Stomach smooth muscle (tissue), 2 donors: ENCODE results near the gene ANKRD22.

ENCODE experiments used
- H3K27ac ChIP-seq: one replicate; pipeline ENCODE4 v1.7.0; 2013; ENCODE audit warnings: mild to moderate bottlenecking, low read length, inconsistent platforms
- H3K27me3 ChIP-seq, 2 donors: one replicate each; pipeline ENCODE4 v1.7.0; 2013; ENCODE audit warnings: low read length in 2 of 2; ENCODE audit not compliant: insufficient read depth in 2 of 2, control insufficient read depth in 1 of 2
- H3K36me3 ChIP-seq, 2 donors: one replicate each; pipeline ENCODE4 v1.7.0; 2013; ENCODE audit warnings: low read length in 2 of 2; ENCODE audit not compliant: control insufficient read depth in 2 of 2, insufficient read depth in 2 of 2
- H3K4me1 ChIP-seq: one replicate; pipeline ENCODE4 v1.7.0; 2013; ENCODE audit warnings: low read length; ENCODE audit not compliant: control insufficient read depth, insufficient read depth
- H3K4me3 ChIP-seq, 2 donors: one replicate each; pipeline ENCODE4 v1.7.0; 2013; ENCODE audit warnings: low read length in 2 of 2
- H3K9ac ChIP-seq, 2 donors: one replicate each; pipeline ENCODE4 v1.7.0; 2013; ENCODE audit warnings: low read length in 2 of 2, mild to moderate bottlenecking in 1 of 2
- H3K9me3 ChIP-seq, 2 donors: one replicate each; pipeline ENCODE4 v1.7.0; 2013; ENCODE audit warnings: low read length in 2 of 2; ENCODE audit not compliant: control insufficient read depth in 2 of 2
- donor health status: healthy.
- donor health status: Pancreatic carcinoma.

ANKRD22 gene

DNA sequence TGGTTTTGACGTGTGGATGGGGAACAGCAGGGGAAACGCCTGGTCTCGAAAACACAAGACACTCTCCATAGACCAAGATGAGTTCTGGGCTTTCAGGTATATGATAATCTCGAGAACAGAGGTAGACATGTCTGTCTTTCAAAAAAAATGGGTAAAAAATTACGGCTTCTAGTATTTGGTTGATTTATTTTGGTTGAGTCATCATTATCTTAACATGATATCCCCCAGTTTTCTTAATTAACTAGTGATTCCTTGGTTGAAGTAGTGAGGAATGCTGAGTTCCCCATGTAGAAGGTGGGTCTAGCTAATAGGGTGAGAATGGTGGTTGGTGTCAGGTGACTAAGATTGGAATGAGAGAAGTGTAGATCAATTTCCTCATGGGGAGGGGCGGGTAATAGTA is 38.4 kb downstream of the ANKRD22 start:
- Histone ChIP-seq H3K9me3 (no peaks in the 10 kb centered on the region), H3K4me1 (no peaks in the 10 kb centered on the region), H3K9ac (no peak overlapping the region), H3K36me3 (no peaks in the 10 kb centered on the region), H3K4me3 (no peak overlapping the region), H3K27ac (no peak overlapping the region), H3K27me3 (peaks cover 3 to 6% of the 10 kb centered on the region in 2 donors)

DNA sequence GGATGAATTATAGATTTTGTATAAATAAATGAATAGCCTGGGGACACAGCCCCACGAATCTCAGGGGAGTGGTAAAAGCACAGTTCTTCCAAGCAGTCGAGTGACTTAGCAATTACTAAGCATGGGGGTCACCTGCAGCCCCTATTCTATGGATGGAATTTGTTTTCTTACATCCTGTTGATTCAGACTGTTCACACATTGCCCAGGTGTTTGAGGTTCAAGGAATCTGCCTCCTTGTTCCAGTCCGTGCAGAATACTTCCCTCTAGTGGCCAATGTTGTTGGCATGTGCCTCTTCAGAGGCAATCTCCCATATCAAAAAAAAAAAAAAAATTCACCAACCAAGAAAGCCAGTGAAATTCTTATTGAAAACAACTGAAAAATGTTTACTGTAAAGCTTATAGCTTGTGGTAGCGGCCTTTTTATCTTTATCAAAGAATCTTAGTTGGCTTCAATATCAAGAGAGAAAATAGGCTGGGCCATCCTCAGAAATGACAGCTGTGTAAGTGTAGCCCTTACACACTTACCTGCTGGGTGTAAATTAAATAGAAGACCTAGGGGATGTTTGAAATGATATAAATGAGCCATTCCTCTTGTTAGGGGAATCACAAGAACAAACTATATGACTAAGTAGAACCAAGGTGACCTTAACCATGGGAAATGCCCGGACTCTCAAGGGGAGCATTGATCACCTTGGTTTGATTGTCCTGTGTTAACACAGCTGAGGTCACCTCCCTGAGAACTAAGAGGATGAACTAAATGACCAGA is 41.3 kb downstream of the ANKRD22 start:
- Histone ChIP-seq H3K36me3 (no peaks in the 10 kb centered on the region), H3K9me3 (no peaks in the 10 kb centered on the region), H3K4me3 (no peak overlapping the region), H3K4me1 (no peaks in the 10 kb centered on the region), H3K27ac (no peak overlapping the region), H3K9ac (no peak overlapping the region), H3K27me3 (peaks cover 4 to 6% of the 10 kb centered on the region in 2 donors)

- H3K4me1 ChIP-seq: no peaks in the 10 kb centered on the region
- H3K27ac ChIP-seq: no peak overlapping the region
- H3K9me3 ChIP-seq: no peaks in the 10 kb centered on the region
- no peak overlapping the region for H3K9ac ChIP-seq
- no peaks in the 10 kb centered on the region for H3K36me3 ChIP-seq
- no peak overlapping the region for H3K4me3 ChIP-seq
- H3K27me3 ChIP-seq: peaks cover 4 to 6% of the 10 kb centered on the region in 2 donors
Measured at GRCh38 chr10:88809621-88810020, 42.0 kb downstream of the ANKRD22 start.

- Histone ChIP-seq H3K27me3 (peaks cover 3 to 4% of the 10 kb centered on the region in 2 donors), H3K36me3 (no peaks in the 10 kb centered on the region), H3K27ac (no peak overlapping the region), H3K9ac (no peak overlapping the region), H3K9me3 (no peaks in the 10 kb centered on the region), H3K4me1 (no peaks in the 10 kb centered on the region), H3K4me3 (no peak overlapping the region)
Measured at GRCh38 chr10:88805924-88806323, 45.7 kb downstream of the ANKRD22 start.

DNA sequence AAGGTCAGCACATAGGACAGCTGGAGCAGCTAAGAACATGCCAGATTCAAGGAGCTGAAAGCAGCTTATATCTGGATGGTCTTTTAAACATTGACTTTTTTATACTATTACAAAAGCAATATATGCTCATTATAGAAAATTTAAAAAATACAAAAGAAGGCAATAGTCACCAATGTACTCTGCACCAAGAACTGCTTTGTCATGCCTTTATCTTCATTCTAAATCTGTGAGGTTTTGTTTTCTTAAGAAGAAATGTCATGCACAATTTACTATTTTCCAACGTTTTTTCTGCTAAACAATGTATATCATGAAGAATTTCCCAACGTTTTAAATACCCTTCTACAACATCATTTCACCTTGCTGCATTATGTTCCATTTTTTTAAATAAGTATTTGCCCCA is 46.3 kb downstream of the ANKRD22 start:
- Histone ChIP-seq H3K4me3 (no peak overlapping the region), H3K36me3 (no peaks in the 10 kb centered on the region), H3K27me3 (peaks cover 0 to 2% of the 10 kb centered on the region in 2 donors), H3K4me1 (no peaks in the 10 kb centered on the region), H3K9ac (no peak overlapping the region), H3K27ac (no peak overlapping the region), H3K9me3 (no peaks in the 10 kb centered on the region)

DNA sequence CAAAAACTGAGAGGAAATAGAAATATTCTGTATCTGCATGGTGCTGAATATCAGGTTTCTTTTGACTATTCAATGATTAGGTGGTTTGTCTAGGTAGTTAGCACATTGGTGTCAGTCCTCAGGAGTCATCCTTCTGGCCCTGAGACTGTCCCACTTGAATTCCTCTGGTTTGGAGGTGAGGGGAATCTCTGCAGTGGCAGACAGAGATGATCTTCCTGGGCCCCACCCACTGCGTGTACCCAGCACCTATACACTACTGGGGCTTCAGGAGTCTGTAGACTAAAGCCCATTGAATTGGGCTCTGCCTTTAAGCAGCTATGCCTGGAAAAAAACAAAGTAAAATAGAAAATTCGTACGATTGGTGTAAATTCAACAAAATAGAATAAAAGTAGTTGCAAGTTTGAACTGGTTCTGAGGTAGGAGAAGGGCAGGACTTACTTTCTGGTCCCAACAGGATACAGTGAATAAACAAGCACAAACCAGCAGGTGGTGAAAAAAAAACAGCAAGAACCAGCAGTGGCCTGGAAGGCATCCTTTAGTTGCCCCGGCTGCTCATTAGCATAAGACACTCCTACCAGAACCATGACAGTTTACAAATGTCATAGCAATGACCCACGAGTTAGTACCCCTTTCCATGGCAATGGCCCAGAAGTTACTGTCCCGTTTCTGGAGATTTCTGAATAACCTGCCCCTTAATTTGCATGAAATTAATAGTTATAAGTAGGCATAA is 47.4 kb downstream of the ANKRD22 start:
- Histone ChIP-seq H3K27me3 (peaks cover 0 to 2% of the 10 kb centered on the region in 2 donors), H3K4me1 (no peaks in the 10 kb centered on the region), H3K9me3 (no peaks in the 10 kb centered on the region), H3K27ac (no peak overlapping the region), H3K4me3 (no peak overlapping the region), H3K9ac (no peak overlapping the region), H3K36me3 (no peaks in the 10 kb centered on the region)

DNA sequence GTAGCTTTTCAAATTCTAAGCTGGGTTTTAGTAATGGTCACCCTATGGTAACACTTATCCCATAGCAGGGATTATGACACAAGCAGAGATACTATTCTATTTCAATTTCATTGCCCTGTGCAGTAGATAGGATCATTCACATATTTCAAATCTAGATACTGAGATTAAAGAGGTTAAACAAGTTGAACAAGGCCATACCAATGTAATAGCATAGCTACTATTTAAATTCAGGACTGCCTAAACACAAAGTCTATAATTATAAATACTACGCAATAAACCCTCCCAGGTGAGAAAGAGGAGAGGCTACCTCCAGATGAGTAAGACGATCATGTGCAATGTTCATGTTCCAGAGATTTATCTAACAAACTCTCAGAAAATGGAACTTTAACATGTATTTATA is 48.0 kb downstream of the ANKRD22 start:
- H3K27me3 ChIP-seq: peaks cover 0 to 2% of the 10 kb centered on the region in 2 donors
- no peaks in the 10 kb centered on the region for H3K4me1 ChIP-seq
- no peaks in the 10 kb centered on the region for H3K36me3 ChIP-seq
- no peak overlapping the region for H3K9ac ChIP-seq
- H3K27ac ChIP-seq: no peak overlapping the region
- no peaks in the 10 kb centered on the region for H3K9me3 ChIP-seq
- H3K4me3 ChIP-seq: no peak overlapping the region

- Histone ChIP-seq H3K4me1 (no peaks in the 10 kb centered on the region), H3K9me3 (no peaks in the 10 kb centered on the region), H3K4me3 (no peak within 1 kb of the TSS), H3K27ac (no peak within 1 kb of the TSS), H3K27me3 (peaks cover 0 to 2% of the 10 kb centered on the region in 2 donors), H3K9ac (no peak within 1 kb of the TSS), H3K36me3 (no peaks in the 10 kb centered on the region)
Measured at GRCh38 chr10:88802523-88803285, 48.9 kb downstream of the ANKRD22 start, which contains the start of gene LIPM. Gene LIPM, plus strand, starts transcription at chr10:88802730. Its CDS starts 167 bp downstream, at chr10:88802897.

GRCh38 chr10:88800152-88801125 is 51.2 kb downstream of the ANKRD22 start:
- H3K27ac ChIP-seq: no peak overlapping the region
- H3K4me1 ChIP-seq: no peaks in the 10 kb centered on the region
- H3K9me3 ChIP-seq: no peaks in the 10 kb centered on the region
- no peak overlapping the region for H3K4me3 ChIP-seq
- no peaks in the 10 kb centered on the region for H3K36me3 ChIP-seq
- no peaks in the 10 kb centered on the region for H3K27me3 ChIP-seq
- H3K9ac ChIP-seq: no peak overlapping the region

- no peaks in the 10 kb centered on the region for H3K27me3 ChIP-seq
- H3K4me3 ChIP-seq: no peak overlapping the region
- no peaks in the 10 kb centered on the region for H3K9me3 ChIP-seq
- H3K27ac ChIP-seq: no peak overlapping the region
- H3K36me3 ChIP-seq: no peaks in the 10 kb centered on the region
- H3K4me1 ChIP-seq: no peaks in the 10 kb centered on the region
- H3K9ac ChIP-seq: no peak overlapping the region
Measured at GRCh38 chr10:88794731-88795130, 56.9 kb downstream of the ANKRD22 start.
